DOHH2 (cell line): ENCODE results near the gene IRX6.

Experiments
- H3F3A ChIP-seq: fragments of 200-600 bp; sonication (generic), shearing (Covaris generic); 2 replicates; pipeline ENCODE4 v1.6.0; 2016; ENCODE audit warnings: antibody characterized with exemption, mild to moderate bottlenecking; ENCODE audit not compliant: control insufficient read depth, insufficient read depth
- H3K27ac ChIP-seq: fragments of 200-600 bp; sonication (generic); 2 replicates; pipeline ENCODE4 v1.5.1; 2014; ENCODE audit warnings: low read depth, mild to moderate bottlenecking, low read length, moderate library complexity
- H3K27me3 ChIP-seq: fragments of 200-600 bp; sonication (generic); 2 replicates; pipeline ENCODE4 v1.6.1; 2014; ENCODE audit warnings: mild to moderate bottlenecking, low read length, mixed read lengths; ENCODE audit not compliant: control insufficient read depth
- H3K36me3 ChIP-seq: fragments of 200-600 bp; sonication (generic); 2 replicates; pipeline ENCODE4 v1.6.1; 2014; ENCODE audit warnings: mild to moderate bottlenecking, low read length, moderate library complexity, mixed read lengths; ENCODE audit not compliant: control insufficient read depth
- H3K4me1 ChIP-seq: fragments of 200-600 bp; sonication (generic); 2 replicates; pipeline ENCODE4 v1.6.1; 2014; ENCODE audit warnings: mild to moderate bottlenecking, low read length, mixed read lengths; ENCODE audit not compliant: control insufficient read depth
- H3K4me2 ChIP-seq: fragments of 200-600 bp; sonication (generic); 2 replicates; pipeline ENCODE4 v1.6.0; 2014; ENCODE audit warnings: mild to moderate bottlenecking, low read length, moderate library complexity
- H3K4me3 ChIP-seq: fragments of 200-600 bp; sonication (generic); 2 replicates; pipeline ENCODE4 v1.5.1; 2014; ENCODE audit warnings: mild to moderate bottlenecking, low read length, mixed read lengths
- H3K79me2 ChIP-seq: fragments of 200-600 bp; sonication (generic); 2 replicates; pipeline ENCODE4 v1.6.1; 2014; ENCODE audit warnings: mild to moderate bottlenecking, low read length, mixed read lengths; ENCODE audit not compliant: control insufficient read depth
- H3K9me2 ChIP-seq: fragments of 200-600 bp; sonication (generic); replicated peaks from 2 replicates; pipeline ENCODE4 v1.6.1; 2014; ENCODE audit warnings: mild to moderate bottlenecking, low read length, mixed read lengths; ENCODE audit not compliant: control insufficient read depth
- H3K9me3 ChIP-seq: fragments of 200-600 bp; sonication (generic); 2 replicates; pipeline ENCODE4 v1.6.1; 2014; ENCODE audit warnings: antibody characterized with exemption, low read length, mixed read lengths; ENCODE audit not compliant: control insufficient read depth, insufficient read depth
- H4K20me1 ChIP-seq: fragments of 200-600 bp; sonication (generic); 2 replicates; pipeline ENCODE4 v1.6.0; 2014; ENCODE audit warnings: low read depth, mild to moderate bottlenecking, antibody characterized with exemption, low read length, moderate library complexity; ENCODE audit not compliant: control insufficient read depth, insufficient read depth
- CTCF ChIP-seq: fragments of 200-600 bp; sonication (generic); IDR thresholded peaks from one replicate; pipeline ENCODE4 v1.5.1; 2014; ENCODE audit warnings: antibody characterized with exemption, mild to moderate bottlenecking, low read depth, low read length; ENCODE audit not compliant: poor library complexity, severe bottlenecking
- EZH2phosphoT487 ChIP-seq: fragments of 200-600 bp; sonication (generic); IDR thresholded peaks from 2 replicates; pipeline ENCODE4 v1.6.1; 2017; ENCODE audit warnings: borderline replicate concordance, mild to moderate bottlenecking, antibody characterized with exemption, low read length, moderate library complexity, mixed read lengths

IRX6 gene

GRCh38 chr16:55297910-55298479 lies 26.0 kb upstream of the IRX6 start:
- Histone ChIP-seq H3K4me2 (no peak overlapping the region), H3K36me3 (no peaks in the 10 kb centered on the region), H3K9me2 (no peaks in the 10 kb centered on the region), H3K27ac (no peak overlapping the region), H3K79me2 (no peaks in the 10 kb centered on the region), H3F3A (no peaks in the 10 kb centered on the region), H3K9me3 (no peaks in the 10 kb centered on the region), H3K4me1 (no peaks in the 10 kb centered on the region), H4K20me1 (no peaks in the 10 kb centered on the region), H3K27me3 (peaks cover 3% of the 10 kb centered on the region; the same call in 1 of the 2 replicates), H3K4me3 (no peak overlapping the region)
- no peak for TF ChIP-seq EZH2phosphoT487
- TF ChIP-seq CTCF: no peak

- Histone ChIP-seq H3K4me1 (no peaks in the 10 kb centered on the region), H3K79me2 (no peaks in the 10 kb centered on the region), H3K27me3 (0 out of 2 replicates have a peak, but pooled peaks cover 3% of the 10 kb centered on the region), H3K9me3 (no peaks in the 10 kb centered on the region), H3K9me2 (no peaks in the 10 kb centered on the region), H3K36me3 (no peaks in the 10 kb centered on the region), H3K4me3 (no peak overlapping the region), H3F3A (no peaks in the 10 kb centered on the region), H3K4me2 (no peak overlapping the region), H4K20me1 (no peaks in the 10 kb centered on the region), H3K27ac (no peak overlapping the region)
- no peak for TF ChIP-seq EZH2phosphoT487
- TF ChIP-seq CTCF: no peak
Observed at GRCh38 chr16:55301385-55302008, 22.5 kb upstream of the IRX6 start.

GRCh38 chr16:55302635-55303034 lies 21.4 kb upstream of the IRX6 start:
- no peaks in the 10 kb centered on the region for H3F3A ChIP-seq
- H3K27ac ChIP-seq: no peak overlapping the region
- H3K27me3 ChIP-seq: 0 out of 2 replicates have a peak, but pooled peaks cover 3% of the 10 kb centered on the region
- H3K4me1 ChIP-seq: no peaks in the 10 kb centered on the region
- no peaks in the 10 kb centered on the region for H3K79me2 ChIP-seq
- H3K36me3 ChIP-seq: no peaks in the 10 kb centered on the region
- TF ChIP-seq CTCF (no peak), EZH2phosphoT487 (no peak)
- no peak overlapping the region for H3K4me3 ChIP-seq
- H3K4me2 ChIP-seq: no peak overlapping the region
- no peaks in the 10 kb centered on the region for H3K9me2 ChIP-seq
- H3K9me3 ChIP-seq: no peaks in the 10 kb centered on the region
- no peaks in the 10 kb centered on the region for H4K20me1 ChIP-seq
